GM20431 (cell line): ENCODE measurements around the gene TSPAN15.
"Not testable (repeated sequence)": the region's sequence is repeated elsewhere in the genome, so short reads cannot be mapped to it uniquely, and the experiment has no call there.

Experiments
- in situ Hi-C: fragments of 300-500 bp; cut with MseI, MboI; formaldehyde crosslinking; loops from one replicate; pipeline ENCODE4 v1.15.0; 2020; ENCODE audit warnings: low sequenced_read_pairs; ENCODE audit not compliant: unreplicated experiment

TSPAN15 gene

GRCh38 chr10:69517271-69517848, 66.1 kb downstream of the TSPAN15 start:
- in situ Hi-C loops: loop anchor here (5.0 kb wide), 1 partner anchor 120 kb away; no protein-coding TSS in a partner anchor

GRCh38 chr10:69527961-69528360, 76.7 kb downstream of the TSPAN15 start:
- in situ Hi-C loops: no loop called here

- in situ Hi-C loops: no loop called here
Observed at GRCh38 chr10:69533658-69534057, 82.4 kb downstream of the TSPAN15 start.

GRCh38 chr10:69536521-69536920, 85.3 kb downstream of the TSPAN15 start:
- in situ Hi-C loops: not testable (repeated sequence)

GRCh38 chr10:69537449-69537848, 86.2 kb downstream of the TSPAN15 start:
- in situ Hi-C loops: no loop called here

- in situ Hi-C loops: no loop called here
Observed at GRCh38 chr10:69538461-69538860, 87.2 kb downstream of the TSPAN15 start.

GRCh38 chr10:69541463-69541862, 90.2 kb downstream of the TSPAN15 start:
- in situ Hi-C loops: no loop called here

GRCh38 chr10:69549959-69550358, 98.7 kb downstream of the TSPAN15 start:
- in situ Hi-C loops: no loop called here

- in situ Hi-C loops: no loop called here
Observed at GRCh38 chr10:69552268-69552667, 101.0 kb downstream of the TSPAN15 start.

GRCh38 chr10:69553328-69553727, 102.1 kb downstream of the TSPAN15 start:
- in situ Hi-C loops: no loop called here

GRCh38 chr10:69554611-69555010, 103.3 kb downstream of the TSPAN15 start:
- in situ Hi-C loops: no loop called here
